H1 (cell line): ENCODE data around the gene HTRA2. TPM values are rescaled to one million over a fixed set of nuclear protein-coding genes. Genes with fewer than 3 reads are reported as not detected.

ENCODE experiments used
- BRCA1 ChIP-seq: IDR thresholded peaks from 2 replicates; pipeline ENCODE4 v1.6.1; 2012; ENCODE audit warnings: low read depth, low read length, improper control_type of control experiment
- CBX5 ChIP-seq: fragments of 300-800, 300-1000 bp; sonication (generic); IDR thresholded peaks from 2 replicates; pipeline ENCODE4 v1.7.1; 2016; ENCODE audit warnings: antibody characterized with exemption, low read length, low read depth
- CBX8 ChIP-seq: fragments of 300-800, 300-1000 bp; sonication (generic); IDR thresholded peaks from 2 replicates; pipeline ENCODE4 v1.7.1; 2016; ENCODE audit warnings: low read depth, low read length, borderline replicate concordance
- CEBPB ChIP-seq: IDR thresholded peaks from 2 replicates; pipeline ENCODE4 v1.6.1; 2012; ENCODE audit warnings: low read depth, low read length
- CTBP2 ChIP-seq: IDR thresholded peaks from 2 replicates; pipeline ENCODE4 v1.7.0; 2011; ENCODE audit warnings: borderline replicate concordance, mild to moderate bottlenecking, moderate library complexity, mixed read lengths, low read length; ENCODE audit not compliant: insufficient read depth, insufficient read length
- FOSL1 ChIP-seq: IDR thresholded peaks from 2 replicates; pipeline ENCODE4 v1.6.1; 2011; ENCODE audit warnings: mild to moderate bottlenecking, low read depth, low read length, moderate library complexity; ENCODE audit not compliant: insufficient read depth
- HDAC6 ChIP-seq: IDR thresholded peaks from one replicate; pipeline ENCODE4 v1.7.1; 2012; ENCODE audit warnings: low read depth, mild to moderate bottlenecking, inconsistent platforms, low read length, moderate library complexity
- RXRA ChIP-seq: IDR thresholded peaks from 2 replicates; pipeline ENCODE4 v1.6.1; 2011; ENCODE audit warnings: low read depth, mild to moderate bottlenecking, low read length, moderate library complexity; ENCODE audit not compliant: insufficient read depth
- SIN3A ChIP-seq, 2 experiments: IDR thresholded peaks in 1 of 2; conservative IDR thresholded peaks in 1 of 2; 2 replicates each; pipeline ENCODE4 v1.6.1; 2011 to 2012; ENCODE audit warnings: low read length in 2 of 2, improper control_type of control experiment in 1 of 2, low read depth in 1 of 2, mild to moderate bottlenecking in 1 of 2
- SIRT6 ChIP-seq: IDR thresholded peaks from one replicate; pipeline ENCODE4 v1.7.1; 2012; ENCODE audit warnings: low read length, inconsistent platforms
- SUZ12 ChIP-seq: fragments of 200-600 bp; sonication (generic); IDR thresholded peaks from 2 replicates; pipeline ENCODE4 v1.6.1; 2012; ENCODE audit warnings: mild to moderate bottlenecking, inconsistent platforms, low read length, moderate library complexity, mixed read lengths
- ZNF274 ChIP-seq: IDR thresholded peaks from 2 replicates; pipeline ENCODE4 v1.7.0; 2012; ENCODE audit warnings: low read length, borderline replicate concordance; ENCODE audit errors: extremely low read depth
- polyA plus RNA-seq, 7 experiments: library from polyadenylated mRNA; depleted of rRNA in 3 of 7; stranded (reverse) in 5 of 7; unstranded in 2 of 7; fragments of >200 nt in 5 of 7; fragments of 200-250 nt in 2 of 7; gene quantifications; 1 replicate in 5 of 7; 2 replicates in 1 of 7; 4 replicates in 1 of 7; pipeline versions ENCODE4 v1.2.1 to v1.2.3, GENCODE V29; 2011 to 2013; ENCODE audit warnings: missing spikeins in 2 of 7, mixed read lengths in 2 of 7
- total RNA-seq: library from RNA; stranded (reverse); fragmentation: NEBNext Ultra II Directional; extraction: Animal tissue kit (Norgen Biotek cat#: 25700); gene quantifications from 2 replicates; pipeline ENCODE4 v1.2.1, GENCODE V29; 2021

Gene HTRA2
- total and polyA plus RNA-seq, 2 of the 8 experiments (the other 6 are each of a cell fraction or from before 2014, with no cell fraction given), result 21.6 to 37.6 TPM

- TF ChIP-seq HDAC6 (no peak), RXRA (no peak), FOSL1 (no peak), CTBP2 (peak; percentile 29), SUZ12 (peak; percentile 91), BRCA1 (no peak), SIN3A (conservative IDR thresholded peaks at IDR 0.05 in 1 of 2, IDR thresholded peaks at IDR 0.05 in 1 of 2; ENCODE audit: low read depth in 1 of 2, low read length in 2 of 2) (no peak), ZNF274 (no peak), SIRT6 (no peak), CBX8 (peak; percentile 100), CBX5 (no peak), CEBPB (no peak)
Observed at GRCh38 chr2:74513605-74514367, 15.9 kb upstream of the HTRA2 start (continued).
